Measurements from ENCODE around the gene MRC2.
A peak's percentile ranks its signal among the peaks of the same experiment; 100 is the strongest.
"Not testable (repeated sequence)": the region's sequence is repeated elsewhere in the genome, so short reads cannot be mapped to it uniquely, and the experiment has no call there.

MRC2 gene

GRCh38 chr17:62684179-62684578 lies 56.7 kb downstream of the MRC2 start:
- no peak for DNase-seq

GRCh38 chr17:62687997-62688396 lies 60.5 kb downstream of the MRC2 start:
- DNase-seq, result no peak

- no peak for DNase-seq
These were observed 61.1 kb downstream of the MRC2 start for GRCh38 chr17:62688398-62689160.

GRCh38 chr17:62689441-62690167 lies 62.1 kb downstream of the MRC2 start:
- no peak for DNase-seq

- DNase-seq, result peak; percentile 8
These were observed 62.9 kb downstream of the MRC2 start for GRCh38 chr17:62690168-62690897.

- DNase-seq, result not testable (repeated sequence)
These were observed 64.1 kb downstream of the MRC2 start for GRCh38 chr17:62691589-62691915.

- peak; percentile 6 for DNase-seq
These were observed 64.7 kb downstream of the MRC2 start for GRCh38 chr17:62692159-62692651.

- DNase-seq, result peak; percentile 35
These were observed 65.4 kb downstream of the MRC2 start for GRCh38 chr17:62692721-62693431.

- DNase-seq, result no peak
These were observed 66.3 kb downstream of the MRC2 start for GRCh38 chr17:62693616-62694409.

- not testable (repeated sequence) for DNase-seq
These were observed 67.7 kb downstream of the MRC2 start for GRCh38 chr17:62695093-62695738.

GRCh38 chr17:62696256-62696655 lies 68.8 kb downstream of the MRC2 start:
- no peak for DNase-seq

- no peak for DNase-seq
These were observed 69.4 kb downstream of the MRC2 start for GRCh38 chr17:62696726-62697490.

- DNase-seq, result not testable (repeated sequence)
These were observed 71.0 kb downstream of the MRC2 start for GRCh38 chr17:62698459-62698858.

GRCh38 chr17:62700964-62701705 lies 73.7 kb downstream of the MRC2 start:
- DNase-seq, result no peak

- no peak for DNase-seq
These were observed 74.2 kb downstream of the MRC2 start for GRCh38 chr17:62701706-62702085.

GRCh38 chr17:62702746-62703260 lies 75.3 kb downstream of the MRC2 start:
- no peak for DNase-seq

GRCh38 chr17:62703261-62703775 lies 75.8 kb downstream of the MRC2 start:
- DNase-seq, result peak; percentile 76

GRCh38 chr17:62703776-62704380 lies 76.4 kb downstream of the MRC2 start:
- DNase-seq, result peak; percentile 81

- DNase-seq, result peak; percentile 69
These were observed 77.0 kb downstream of the MRC2 start for GRCh38 chr17:62704381-62704971.

All from DMS53 (cell line).